Activated naive CD4-positive, alpha-beta T cell treated with anti-CD3 and anti-CD28 coated beads, Interleukin-2, amount 50 U/mL, for 72 hours (primary cell): ENCODE measurements around the gene ITIH4. TPM values are rescaled to one million over a fixed set of nuclear protein-coding genes. Genes with fewer than 3 reads are reported as not detected.
A peak's percentile ranks its signal among the peaks of the same experiment; 100 is the strongest.

ENCODE experiments used
- ATAC-seq, 2 donors: fragments of 150-1000 bp; cut with Tn5 transposase; 2 replicates each; pipeline ENCODE4 v1.10.0; 2021; ENCODE audit warnings: mild to moderate bottlenecking in 2 of 2, moderate library complexity in 2 of 2
- DNase-seq, 2 donors: peaks; one replicate each; pipeline ENCODE4 v3.0.0; 2021 to 2022; ENCODE audit warnings: low spot score in 2 of 2
- H3K27ac Mint-ChIP-seq, 2 donors: one replicate each; pipeline ENCODE4 v1.8.0; 2022; ENCODE audit warnings: mild to moderate bottlenecking in 2 of 2, mixed read lengths in 2 of 2
- H3K36me3 Mint-ChIP-seq, 2 donors: one replicate each; pipeline ENCODE4 v1.8.0; 2022; ENCODE audit warnings: mixed read lengths in 2 of 2
- H3K9me3 Mint-ChIP-seq, 2 donors: one replicate each; pipeline ENCODE4 v1.8.0; 2022; ENCODE audit warnings: mixed read lengths in 2 of 2
- total RNA-seq, 2 donors: library from RNA; stranded (reverse); gene quantifications; one replicate each; pipeline ENCODE4 v1.2.3, GENCODE V29; 2022

Gene ITIH4
- total RNA-seq, 2 donors from 2014 or later: 1.5 to 16.5 TPM

- Mint-ChIP-seq H3K27ac (peak overlapping the region in 1 of 2 donors; percentile 60), H3K9me3 (no peaks in the 10 kb centered on the region), H3K36me3 (peaks cover 0 to 6% of the 10 kb centered on the region in 2 donors)
- DNase-seq: no peak
- no peak for ATAC-seq
Observed at GRCh38 chr3:52841211-52841980, 10.9 kb upstream of the ITIH4 start.

GRCh38 chr3:52839892-52840545 lies 9.5 kb upstream of the ITIH4 start:
- no peaks in the 10 kb centered on the region for H3K9me3 Mint-ChIP-seq
- peak overlapping the region in 1 of 2 donors; percentile 79 for H3K27ac Mint-ChIP-seq
- no peak for DNase-seq
- H3K36me3 Mint-ChIP-seq: peaks cover 0 to 6% of the 10 kb centered on the region in 2 donors
- ATAC-seq: peak in 1 of 2 donors; percentile 23

- no peaks in the 10 kb centered on the region for H3K9me3 Mint-ChIP-seq
Observed at GRCh38 chr3:52839268-52839575, 8.8 kb upstream of the ITIH4 start.

GRCh38 chr3:52838561-52839267 lies 8.2 kb upstream of the ITIH4 start:
- Mint-ChIP-seq H3K9me3 (no peaks in the 10 kb centered on the region), H3K36me3 (peaks cover 0 to 6% of the 10 kb centered on the region in 2 donors), H3K27ac (peak overlapping the region in 1 of 2 donors; percentile 50)
- no peak for DNase-seq
- peak; percentile 60 to 69 for ATAC-seq

More at GRCh38 chr3:52839268-52839575, 8.8 kb upstream of the ITIH4 start:
- DNase-seq (no peak), ATAC-seq (no peak)
- Mint-ChIP-seq H3K36me3 (peaks cover 0 to 6% of the 10 kb centered on the region in 2 donors), H3K27ac (peak overlapping the region in 1 of 2 donors; percentile 79)

GRCh38 chr3:52836986-52837385 lies 6.5 kb upstream of the ITIH4 start:
- H3K27ac Mint-ChIP-seq: peak overlapping the region in 1 of 2 donors; percentile 60

GRCh38 chr3:52836471-52836845 lies 6.0 kb upstream of the ITIH4 start:
- Mint-ChIP-seq H3K36me3 (no peaks in the 10 kb centered on the region), H3K9me3 (no peaks in the 10 kb centered on the region)
- no peak for DNase-seq

More at GRCh38 chr3:52836986-52837385, 6.5 kb upstream of the ITIH4 start:
- Mint-ChIP-seq H3K36me3 (peaks cover 0 to 4% of the 10 kb centered on the region in 2 donors), H3K9me3 (no peaks in the 10 kb centered on the region)
- DNase-seq (no peak), ATAC-seq (no peak)

GRCh38 chr3:52835766-52836470 lies 5.4 kb upstream of the ITIH4 start:
- no peak for DNase-seq
- no peak for ATAC-seq
- no peaks in the 10 kb centered on the region for H3K36me3 Mint-ChIP-seq
- H3K9me3 Mint-ChIP-seq: no peaks in the 10 kb centered on the region
- H3K27ac Mint-ChIP-seq: peak overlapping the region in 1 of 2 donors; percentile 44

More at GRCh38 chr3:52836471-52836845, 6.0 kb upstream of the ITIH4 start:
- H3K27ac Mint-ChIP-seq: no peak overlapping the region
- no peak for ATAC-seq

- Mint-ChIP-seq H3K9me3 (no peaks in the 10 kb centered on the region), H3K36me3 (no peaks in the 10 kb centered on the region), H3K27ac (peak within 1 kb of the TSS in 1 of 2 donors; percentile 82)
- DNase-seq (no peak), ATAC-seq (no peak)
Observed at GRCh38 chr3:52834871-52835501, 4.5 kb upstream of the ITIH4 start, which contains the start of gene MUSTN1. MUSTN1 (minus strand) TSS chr3:52835019; CDS start chr3:52834948, 71 bp downstream.

GRCh38 chr3:52833202-52833601 lies 2.7 kb upstream of the ITIH4 start:
- ATAC-seq: no peak
- H3K9me3 Mint-ChIP-seq: no peaks in the 10 kb centered on the region
- DNase-seq: no peak
- no peaks in the 10 kb centered on the region for H3K36me3 Mint-ChIP-seq
- H3K27ac Mint-ChIP-seq: no peak overlapping the region

- Mint-ChIP-seq H3K36me3 (no peaks in the 10 kb centered on the region), H3K27ac (peak overlapping the region; percentile 55 to 91), H3K9me3 (no peaks in the 10 kb centered on the region)
- no peak for DNase-seq
- ATAC-seq: no peak
Observed at GRCh38 chr3:52831500-52832301, 1.2 kb upstream of the ITIH4 start.

GRCh38 chr3:52829906-52830463 lies 487 bp downstream of the ITIH4 start:
- no peaks in the 10 kb centered on the region for H3K36me3 Mint-ChIP-seq

GRCh38 chr3:52829482-52829881 lies 990 bp downstream of the ITIH4 start:
- ATAC-seq (no peak), DNase-seq (no peak)
- Mint-ChIP-seq H3K27ac (no peak overlapping the region), H3K9me3 (no peaks in the 10 kb centered on the region), H3K36me3 (no peaks in the 10 kb centered on the region)

More at GRCh38 chr3:52829906-52830463, 487 bp downstream of the ITIH4 start:
- DNase-seq (no peak), ATAC-seq (no peak)
- H3K9me3 Mint-ChIP-seq: no peaks in the 10 kb centered on the region
- H3K27ac Mint-ChIP-seq: peak overlapping the region in 1 of 2 donors; percentile 55

- DNase-seq (no peak), ATAC-seq (no peak)
- no peaks in the 10 kb centered on the region for H3K36me3 Mint-ChIP-seq
- H3K27ac Mint-ChIP-seq: no peak overlapping the region
- no peaks in the 10 kb centered on the region for H3K9me3 Mint-ChIP-seq
Observed at GRCh38 chr3:52827866-52828376, 2.6 kb downstream of the ITIH4 start.

GRCh38 chr3:52827441-52827840 lies 3.0 kb downstream of the ITIH4 start:
- H3K9me3 Mint-ChIP-seq: no peaks in the 10 kb centered on the region
- ATAC-seq (no peak), DNase-seq (no peak)
- no peak overlapping the region for H3K27ac Mint-ChIP-seq
- no peaks in the 10 kb centered on the region for H3K36me3 Mint-ChIP-seq

- no peak for ATAC-seq
- H3K36me3 Mint-ChIP-seq: no peaks in the 10 kb centered on the region
- no peaks in the 10 kb centered on the region for H3K9me3 Mint-ChIP-seq
- DNase-seq: no peak
- H3K27ac Mint-ChIP-seq: no peak overlapping the region
Observed at GRCh38 chr3:52824037-52824436, 6.4 kb downstream of the ITIH4 start.
